CD14-positive monocyte (primary cell): ENCODE measurements around the gene CCL19. TPM values are rescaled to one million over a fixed set of nuclear protein-coding genes. Genes with fewer than 3 reads are reported as not detected.

Experiments
- DNase-seq, 3 donors: peaks; one replicate each; pipeline ENCODE4 v3.0.0-alpha.2; 2011 to 2022
- H2AFZ ChIP-seq: 2 replicates; pipeline ENCODE4 v1.6.0; 2012; ENCODE audit warnings: mild to moderate bottlenecking, low read depth, low read length, inconsistent platforms; ENCODE audit not compliant: insufficient read depth, poor library complexity, severe bottlenecking
- H3K27ac ChIP-seq, 2 donors: 1 replicate in 1 of 2; 2 replicates in 1 of 2; pipeline ENCODE4 v1.5.1; 2012 to 2013; ENCODE audit warnings: low read length in 2 of 2, control low read depth in 1 of 2, inconsistent platforms in 1 of 2, low read depth in 1 of 2, mild to moderate bottlenecking in 1 of 2
- H3K27me3 ChIP-seq, 2 donors: one replicate each; pipeline versions ENCODE4 v1.6.0 to v1.6.1; 2011 to 2013; ENCODE audit warnings: low read length in 2 of 2; ENCODE audit not compliant: control insufficient read depth in 2 of 2, insufficient read depth in 2 of 2
- H3K36me3 ChIP-seq, 2 donors: replicated peaks in 1 of 2; 1 replicate in 1 of 2; 2 replicates in 1 of 2; pipeline versions ENCODE4 v1.5.1 to v1.6.1; 2012 to 2013; ENCODE audit warnings: low read length in 2 of 2, control low read depth in 1 of 2, inconsistent platforms in 1 of 2, mild to moderate bottlenecking in 1 of 2; ENCODE audit not compliant: insufficient read depth in 2 of 2, control insufficient read depth in 1 of 2
- H3K4me1 ChIP-seq, 2 donors: 1 replicate in 1 of 2; 2 replicates in 1 of 2; pipeline versions ENCODE4 v1.5.1 to v1.6.1; 2012 to 2013; ENCODE audit warnings: low read length in 2 of 2, control low read depth in 1 of 2, inconsistent platforms in 1 of 2, mild to moderate bottlenecking in 1 of 2, moderate library complexity in 1 of 2; ENCODE audit not compliant: insufficient read depth in 2 of 2, control insufficient read depth in 1 of 2
- H3K4me2 ChIP-seq: replicated peaks from 2 replicates; pipeline ENCODE3; 2012; ENCODE audit warnings: low read length, moderate library complexity, mild to moderate bottlenecking; ENCODE audit not compliant: poor library complexity, severe bottlenecking; ENCODE audit errors: extremely low read depth
- H3K4me3 ChIP-seq, 3 experiments: fragments of 200-600 bp in 1 of 3; sonication (generic) in 1 of 3; replicated peaks in 1 of 3; 1 replicate in 2 of 3; 2 replicates in 1 of 3; pipeline ENCODE4 v1.5.1; 2011 to 2013; ENCODE audit warnings: low read length in 3 of 3, mild to moderate bottlenecking in 3 of 3, control low read depth in 2 of 3, low read depth in 2 of 3, inconsistent platforms in 1 of 3, moderate library complexity in 1 of 3
- H3K79me2 ChIP-seq: 2 replicates; pipeline ENCODE4 v1.6.0; 2012; ENCODE audit warnings: mild to moderate bottlenecking, control low read depth, inconsistent platforms, low read length, moderate library complexity; ENCODE audit not compliant: insufficient read depth
- H3K9ac ChIP-seq: 2 replicates; pipeline ENCODE4 v1.6.0; 2017; ENCODE audit warnings: low read length, mild to moderate bottlenecking; ENCODE audit not compliant: insufficient read depth, poor library complexity, severe bottlenecking
- H3K9me3 ChIP-seq, 2 donors: replicated peaks in 1 of 2; 1 replicate in 1 of 2; 2 replicates in 1 of 2; pipeline versions ENCODE4 v1.5.1 to v1.6.1; 2012 to 2013; ENCODE audit warnings: low read length in 2 of 2, control low read depth in 1 of 2; ENCODE audit not compliant: control insufficient read depth in 1 of 2, insufficient read depth in 1 of 2
- H4K20me1 ChIP-seq: 2 replicates; pipeline ENCODE4 v1.6.0; 2012; ENCODE audit warnings: mild to moderate bottlenecking, low read length, control low read depth, moderate library complexity; ENCODE audit not compliant: insufficient read depth
- H3K27ac Mint-ChIP-seq, 7 donors: one replicate each; pipeline ENCODE4 v1.8.0; 2020; ENCODE audit warnings: mild to moderate bottlenecking in 7 of 7, mixed read lengths in 7 of 7, moderate library complexity in 6 of 7, inconsistent platforms in 2 of 7
- H3K27me3 Mint-ChIP-seq, 3 donors: one replicate each; pipeline ENCODE4 v1.8.0; 2021 to 2022; ENCODE audit warnings: low read depth in 3 of 3, mild to moderate bottlenecking in 3 of 3, mixed read lengths in 3 of 3, moderate library complexity in 3 of 3, inconsistent platforms in 1 of 3
- H3K36me3 Mint-ChIP-seq, 2 donors: one replicate each; pipeline ENCODE4 v1.8.0; 2020; ENCODE audit warnings: mixed read lengths in 2 of 2, inconsistent platforms in 1 of 2, mild to moderate bottlenecking in 1 of 2
- H3K4me1 Mint-ChIP-seq: one replicate; pipeline ENCODE4 v1.8.0; 2020; ENCODE audit warnings: mild to moderate bottlenecking, mixed read lengths
- H3K4me3 Mint-ChIP-seq, 2 donors: one replicate each; pipeline ENCODE4 v1.8.0; 2020; ENCODE audit warnings: mild to moderate bottlenecking in 2 of 2, mixed read lengths in 2 of 2, moderate library complexity in 1 of 2
- H3K9me3 Mint-ChIP-seq, 7 donors: one replicate each; pipeline ENCODE4 v1.8.0; 2020 to 2022; ENCODE audit warnings: mixed read lengths in 7 of 7, mild to moderate bottlenecking in 6 of 7, moderate library complexity in 6 of 7, inconsistent platforms in 2 of 7
- CTCF ChIP-seq: fragments of 200-600 bp; IDR thresholded peaks from one replicate; pipeline ENCODE4 v1.8.0; 2022; ENCODE audit warnings: antibody characterized with exemption, mild to moderate bottlenecking
- WGBS: methylation state at CpG from one replicate; pipeline ENCODE4 v1.1.5; 2013; ENCODE audit warnings: missing lambda C conversion rate; ENCODE audit not compliant: insufficient coverage; 5-methylcytosine and 5-hydroxymethylcytosine counted together
- intact Hi-C, 2 donors: fragments of 100-400 bp; cut with micrococcal nuclease; formaldehyde crosslinking; loops; one replicate each; pipeline versions ENCODE4 v1.15.0 to v1.15.1; 2023
- polyA plus RNA-seq, 3 donors: library from polyadenylated mRNA; depleted of rRNA in 1 of 3; unstranded in 2 of 3; stranded (reverse) in 1 of 3; fragments of 300-500 nt in 2 of 3; fragments of >200 nt in 1 of 3; fragmentation: Illumina TruSeq in 2 of 3; gene quantifications; 1 replicate in 2 of 3; 2 replicates in 1 of 3; pipeline ENCODE4 v1.2.3, GENCODE V29; 2012 to 2021

CCL19 gene
- polyA plus RNA-seq, 3 donors, result 0.21 TPM; not detected in 2

DNA sequence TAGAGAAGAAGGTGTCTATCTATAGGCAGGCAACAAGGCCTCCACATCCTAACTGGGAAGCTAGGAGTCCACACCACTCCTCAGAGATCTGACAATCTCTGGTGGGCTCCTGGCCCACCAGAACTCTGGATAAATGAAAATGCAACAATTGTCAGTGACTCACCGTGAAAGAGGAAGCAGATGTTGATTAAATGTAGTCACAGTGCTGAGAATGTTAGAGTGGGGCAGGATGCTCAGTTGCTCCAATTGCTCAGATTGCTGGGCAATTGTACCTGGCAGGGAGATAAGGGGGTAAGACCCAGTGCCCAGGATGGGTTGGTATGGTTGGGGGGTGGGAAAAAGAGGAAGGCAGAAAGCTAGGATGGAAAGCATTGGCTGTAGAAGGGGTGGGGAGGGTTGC, 4.3 kb downstream of the CCL19 start:
- no peak for TF ChIP-seq CTCF
- Mint-ChIP-seq H3K4me3 (no peak overlapping the region), H3K9me3 (peaks cover 0 to 1% (median 0%) of the 10 kb centered on the region in 7 donors), H3K27ac (peak overlapping the region in 2 of 7 donors; percentile 52 to 58), H3K36me3 (no peaks in the 10 kb centered on the region), H3K27me3 (peaks cover 0 to 4% (median 3%) of the 10 kb centered on the region in 3 donors), H3K4me1 (peaks cover 30% of the 10 kb centered on the region)
- intact Hi-C loops, result no loop called here
- no peaks in the 10 kb centered on the region for H3K27me3 ChIP-seq
- WGBS, result 0% methylated on average over 1 of the region's 1 CpG
- H3K36me3 ChIP-seq, result no peaks in the 10 kb centered on the region
- no peak overlapping the region for H3K4me2 ChIP-seq
- H3K4me1 ChIP-seq, result peaks cover 25 to 26% of the 10 kb centered on the region in 2 donors
- no peaks in the 10 kb centered on the region for H4K20me1 ChIP-seq
- H3K79me2 ChIP-seq, result no peaks in the 10 kb centered on the region
- H3K4me3 ChIP-seq, result no peak overlapping the region
- peak in 1 of 3 donors; percentile 10 for DNase-seq
- no peaks in the 10 kb centered on the region for H3K9me3 ChIP-seq
- H3K9ac ChIP-seq, result no peak overlapping the region
- no peak overlapping the region for H3K27ac ChIP-seq
- no peak overlapping the region for H2AFZ ChIP-seq

DNA sequence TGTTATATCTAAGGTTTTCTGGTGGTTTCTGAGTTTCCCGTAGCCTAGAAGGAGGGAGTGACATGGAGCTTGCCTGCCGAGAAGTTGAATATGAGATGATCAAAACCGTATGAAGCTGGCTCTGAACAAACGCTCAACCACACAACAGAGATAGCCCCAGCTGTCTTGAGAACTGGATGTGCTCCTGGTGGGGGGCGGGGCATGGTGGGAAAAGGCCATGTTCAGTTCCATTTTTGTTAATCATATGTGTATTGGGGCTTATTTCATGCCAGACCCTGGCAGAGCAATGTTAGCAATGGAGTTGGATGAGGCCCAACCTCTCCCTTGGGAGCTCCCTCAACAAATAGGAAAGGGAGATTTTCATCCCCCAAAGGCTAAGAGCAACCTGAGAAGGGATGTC, 4.8 kb downstream of the CCL19 start:
- Mint-ChIP-seq H3K4me1 (peaks cover 29% of the 10 kb centered on the region), H3K27ac (no peak overlapping the region)
- intact Hi-C loops, result no loop called here

More for the DNA sequence above, 4.8 kb downstream of the CCL19 start:
- Mint-ChIP-seq H3K36me3 (no peaks in the 10 kb centered on the region), H3K27me3 (peaks cover 0 to 6% (median 3%) of the 10 kb centered on the region in 3 donors), H3K9me3 (peaks cover 0 to 3% (median 0%) of the 10 kb centered on the region in 7 donors), H3K4me3 (no peak overlapping the region)
- 80% methylated on average over 3 of the region's 5 CpGs for WGBS
- no peak for TF ChIP-seq CTCF
- H3K4me1 ChIP-seq, result peaks cover 20 to 21% of the 10 kb centered on the region in 2 donors
- H3K27me3 ChIP-seq, result no peaks in the 10 kb centered on the region
- H3K4me2 ChIP-seq, result no peak overlapping the region
- no peak overlapping the region for H3K4me3 ChIP-seq
- no peaks in the 10 kb centered on the region for H3K79me2 ChIP-seq
- H3K9ac ChIP-seq, result no peak overlapping the region
- H3K36me3 ChIP-seq, result no peaks in the 10 kb centered on the region
- no peak overlapping the region for H2AFZ ChIP-seq
- no peaks in the 10 kb centered on the region for H3K9me3 ChIP-seq
- no peak overlapping the region for H3K27ac ChIP-seq
- H4K20me1 ChIP-seq, result no peaks in the 10 kb centered on the region
- DNase-seq, result no peak
